Tibial nerve (tissue), 4 donors: ENCODE measurements around the gene SERPINA1. TPM values are rescaled to one million over a fixed set of nuclear protein-coding genes. Genes with fewer than 3 reads are reported as not detected.

Source experiments
- DNase-seq, 2 donors: peaks; one replicate each; pipeline ENCODE4 v3.0.0-alpha.2; 2019; ENCODE audit warnings: low spot score in 2 of 2
- H3K27ac ChIP-seq, 4 donors: fragments of 200-600 bp; sonication (generic) in 3 of 4; one replicate each; pipeline ENCODE4 v1.5.1; 2017 to 2019; ENCODE audit warnings: mild to moderate bottlenecking in 1 of 4
- H3K27me3 ChIP-seq, 2 donors: fragments of 200-600 bp; sonication (generic) in 1 of 2; one replicate each; pipeline versions ENCODE4 v1.5.1 to v1.6.0; 2017 to 2019
- H3K36me3 ChIP-seq, 3 donors: fragments of 200-600 bp; sonication (generic); one replicate each; pipeline ENCODE4 v1.5.1; 2018 to 2019
- H3K4me1 ChIP-seq, 4 donors: fragments of 200-600 bp; sonication (generic) in 3 of 4; one replicate each; pipeline ENCODE4 v1.5.1; 2017 to 2019
- H3K4me3 ChIP-seq, 4 donors: fragments of 200-600 bp; sonication (generic) in 3 of 4; one replicate each; pipeline ENCODE4 v1.5.1; 2017 to 2019; ENCODE audit warnings: mild to moderate bottlenecking in 1 of 4, moderate library complexity in 1 of 4
- H3K9me3 ChIP-seq, 4 donors: fragments of 200-600 bp; sonication (generic) in 3 of 4; one replicate each; pipeline ENCODE4 v1.5.1; 2017 to 2019
- EP300 ChIP-seq, 2 donors: sonication (generic); formaldehyde crosslinking; IDR thresholded peaks; one replicate each; pipeline ENCODE4 v1.6.1; 2017; ENCODE audit warnings: antibody characterized with exemption in 2 of 2, mild to moderate bottlenecking in 1 of 2
- POLR2A ChIP-seq, 2 donors: fragments of 450-650 bp; IDR thresholded peaks; one replicate each; pipeline ENCODE4 v1.6.1; 2017; ENCODE audit warnings: antibody characterized with exemption in 2 of 2, mild to moderate bottlenecking in 2 of 2, moderate library complexity in 2 of 2
- WGBS, 2 donors: methylation state at CpG; one replicate each; pipeline ENCODE4 v1.1.5; 2018; 5-methylcytosine and 5-hydroxymethylcytosine counted together
- total RNA-seq, 4 donors: library from RNA; depleted of rRNA; stranded (reverse); fragments of >200 nt; gene quantifications; one replicate each; pipeline ENCODE4 v1.1.0, GENCODE V29; 2016
- TF ChIP-seq, protein P1 (sequence below), 5 experiments: fragments of 200-600 bp in 3 of 5; fragments of 450-650 bp in 2 of 5; sonication (generic) in 3 of 5; IDR thresholded peaks; one replicate each; pipeline ENCODE4 v1.5.1; 2016 to 2019; ENCODE audit warnings: antibody characterized with exemption in 5 of 5, mild to moderate bottlenecking in 3 of 5, moderate library complexity in 2 of 5

Gene SERPINA1
- total RNA-seq, 4 donors from 2014 or later: 5.7 to 13.9 (median 9.0) TPM

GRCh38 chr14:94394025-94394493 is 5.7 kb upstream of the SERPINA1 start:
- H3K36me3 ChIP-seq: no peaks in the 10 kb centered on the region
- DNase-seq: no peak
- no peak overlapping the region for H3K4me3 ChIP-seq
- no peaks in the 10 kb centered on the region for H3K9me3 ChIP-seq
- no peaks in the 10 kb centered on the region for H3K27me3 ChIP-seq
- H3K27ac ChIP-seq: peak overlapping the region in 1 of 4 donors; percentile 16
- no peak for TF ChIP-seq EP300 (IDR thresholded peaks at IDR 0.05)
- TF ChIP-seq, protein P1, sequence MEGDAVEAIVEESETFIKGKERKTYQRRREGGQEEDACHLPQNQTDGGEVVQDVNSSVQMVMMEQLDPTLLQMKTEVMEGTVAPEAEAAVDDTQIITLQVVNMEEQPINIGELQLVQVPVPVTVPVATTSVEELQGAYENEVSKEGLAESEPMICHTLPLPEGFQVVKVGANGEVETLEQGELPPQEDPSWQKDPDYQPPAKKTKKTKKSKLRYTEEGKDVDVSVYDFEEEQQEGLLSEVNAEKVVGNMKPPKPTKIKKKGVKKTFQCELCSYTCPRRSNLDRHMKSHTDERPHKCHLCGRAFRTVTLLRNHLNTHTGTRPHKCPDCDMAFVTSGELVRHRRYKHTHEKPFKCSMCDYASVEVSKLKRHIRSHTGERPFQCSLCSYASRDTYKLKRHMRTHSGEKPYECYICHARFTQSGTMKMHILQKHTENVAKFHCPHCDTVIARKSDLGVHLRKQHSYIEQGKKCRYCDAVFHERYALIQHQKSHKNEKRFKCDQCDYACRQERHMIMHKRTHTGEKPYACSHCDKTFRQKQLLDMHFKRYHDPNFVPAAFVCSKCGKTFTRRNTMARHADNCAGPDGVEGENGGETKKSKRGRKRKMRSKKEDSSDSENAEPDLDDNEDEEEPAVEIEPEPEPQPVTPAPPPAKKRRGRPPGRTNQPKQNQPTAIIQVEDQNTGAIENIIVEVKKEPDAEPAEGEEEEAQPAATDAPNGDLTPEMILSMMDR (IDR thresholded peaks at IDR 0.05): no peak
- no peak for TF ChIP-seq POLR2A (IDR thresholded peaks at IDR 0.05)
- peaks cover 0 to 52% (median 12%) of the 10 kb centered on the region in 4 donors for H3K4me1 ChIP-seq
- 84 to 85% methylated on average over 8 of the region's 8 CpGs for WGBS, 2 donors

DNA sequence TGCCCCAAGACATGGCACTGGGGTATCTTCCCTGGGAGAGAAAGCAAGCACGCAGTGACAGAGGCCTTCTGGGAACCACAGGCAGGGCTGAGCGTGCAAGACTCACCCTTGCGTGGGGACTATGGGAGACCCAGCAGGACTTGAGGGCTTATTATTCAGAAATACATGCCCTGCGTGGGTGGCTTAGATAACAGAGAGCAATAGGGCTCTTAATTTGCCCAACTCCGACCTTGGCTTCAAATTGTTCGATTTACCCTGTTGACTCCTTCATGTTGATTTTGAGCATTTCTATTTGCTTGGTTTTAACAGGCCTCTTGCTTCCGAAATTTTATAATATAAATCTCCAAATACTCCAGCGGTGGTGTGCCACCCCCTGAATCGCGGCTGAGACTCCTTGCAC is 5.1 kb upstream of the SERPINA1 start:
- WGBS, 2 donors: 76 to 78% methylated on average over 10 of the region's 10 CpGs
- TF ChIP-seq, protein P1 (IDR thresholded peaks at IDR 0.05): no peak
- TF ChIP-seq POLR2A (IDR thresholded peaks at IDR 0.05) (no peak), EP300 (IDR thresholded peaks at IDR 0.05) (no peak)
- no peaks in the 10 kb centered on the region for H3K9me3 ChIP-seq
- H3K27me3 ChIP-seq: no peaks in the 10 kb centered on the region
- no peaks in the 10 kb centered on the region for H3K36me3 ChIP-seq
- no peak overlapping the region for H3K4me3 ChIP-seq
- peaks cover 0 to 52% (median 12%) of the 10 kb centered on the region in 4 donors for H3K4me1 ChIP-seq
- DNase-seq: no peak
- H3K27ac ChIP-seq: no peak overlapping the region

GRCh38 chr14:94392510-94392935 is 4.1 kb upstream of the SERPINA1 start:
- peak overlapping the region in 2 of 4 donors; percentile 10 to 42 for H3K27ac ChIP-seq
- no peaks in the 10 kb centered on the region for H3K9me3 ChIP-seq
- H3K36me3 ChIP-seq: no peaks in the 10 kb centered on the region
- H3K4me3 ChIP-seq: no peak overlapping the region
- DNase-seq: peak in 1 of 2 donors; percentile 50
- WGBS, 2 donors: 82 to 86% methylated on average over 5 of the region's 5 CpGs
- H3K4me1 ChIP-seq: peaks cover 0 to 52% (median 12%) of the 10 kb centered on the region in 4 donors
- TF ChIP-seq EP300 (IDR thresholded peaks at IDR 0.05) (peak in 1 of 2 donors; percentile 44), POLR2A (IDR thresholded peaks at IDR 0.05) (no peak)
- TF ChIP-seq, protein P1 (IDR thresholded peaks at IDR 0.05): no peak
- H3K27me3 ChIP-seq: no peaks in the 10 kb centered on the region

GRCh38 chr14:94391281-94391975 is 3.0 kb upstream of the SERPINA1 start:
- H3K27ac ChIP-seq: peak overlapping the region in 1 of 4 donors; percentile 31
- TF ChIP-seq, protein P1 (IDR thresholded peaks at IDR 0.05): no peak
- TF ChIP-seq POLR2A (IDR thresholded peaks at IDR 0.05) (no peak), EP300 (IDR thresholded peaks at IDR 0.05) (no peak)
- H3K36me3 ChIP-seq: no peaks in the 10 kb centered on the region
- no peaks in the 10 kb centered on the region for H3K27me3 ChIP-seq
- no peak overlapping the region for H3K4me3 ChIP-seq
- no peaks in the 10 kb centered on the region for H3K9me3 ChIP-seq
- no peak for DNase-seq
- WGBS, 2 donors: 85 to 91% methylated on average over 10 of the region's 10 CpGs
- H3K4me1 ChIP-seq: peaks cover 0 to 55% (median 12%) of the 10 kb centered on the region in 4 donors

- H3K9me3 ChIP-seq: no peaks in the 10 kb centered on the region
- peak overlapping the region in 1 of 4 donors; percentile 28 for H3K4me3 ChIP-seq
- H3K36me3 ChIP-seq: no peaks in the 10 kb centered on the region
- peak in 1 of 2 donors; percentile 37 for DNase-seq
- peak in 1 of 2 donors; percentile 25 for TF ChIP-seq EP300 (IDR thresholded peaks at IDR 0.05)
- no peak for TF ChIP-seq POLR2A (IDR thresholded peaks at IDR 0.05)
- peak overlapping the region in 3 of 4 donors; percentile 22 to 50 (median 36) for H3K27ac ChIP-seq
- WGBS, 2 donors: 31 to 41% methylated on average over 5 to 12 of the region's 12 CpGs
- no peaks in the 10 kb centered on the region for H3K27me3 ChIP-seq
- peaks cover 0 to 53% (median 13%) of the 10 kb centered on the region in 4 donors for H3K4me1 ChIP-seq
Observed at GRCh38 chr14:94390372-94391086, 2.1 kb upstream of the SERPINA1 start.
